Stimulated activated CD8-positive, alpha-beta memory T cell treated with anti-CD3 and anti-CD28 coated beads, Interleukin-15, amount 100 ng/mL, for 24 hours (primary cell): ENCODE data around the gene SRP14.
"Not testable (repeated sequence)": the region's sequence is repeated elsewhere in the genome, so short reads cannot be mapped to it uniquely, and the experiment has no call there.

Experiments used
- DNase-seq: peaks from one replicate; pipeline ENCODE4 v3.0.0-alpha.2; 2020; ENCODE audit warnings: low read depth

SRP14 gene

GRCh38 chr15:40029979-40030893 is 8.7 kb downstream of the SRP14 start:
- DNase-seq = no peak

GRCh38 chr15:40028853-40029252 is 10.1 kb downstream of the SRP14 start:
- DNase-seq = no peak

GRCh38 chr15:40028193-40028592 is 10.8 kb downstream of the SRP14 start:
- DNase-seq = no peak

- DNase-seq = no peak
Measured at GRCh38 chr15:40016224-40016865, 22.6 kb downstream of the SRP14 start.

DNA sequence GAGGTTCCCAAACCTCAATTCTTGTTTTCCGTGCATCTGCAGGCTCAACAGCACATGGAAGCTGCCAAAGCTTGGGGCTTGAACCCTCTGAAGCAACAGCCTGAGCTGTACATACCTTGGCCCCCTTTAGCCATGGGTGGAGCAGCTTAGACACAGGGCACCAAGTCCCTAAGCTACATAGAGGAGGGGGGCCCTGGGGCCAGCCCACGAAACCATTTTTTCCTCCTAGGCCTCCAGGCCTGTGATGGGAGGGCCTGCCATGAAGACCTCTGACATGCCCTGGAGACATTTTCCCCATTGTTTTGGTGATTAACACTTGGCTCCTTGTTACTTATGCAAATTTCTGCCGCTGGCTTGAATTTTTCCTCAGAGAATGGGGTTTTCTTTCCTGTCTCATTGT is 24.6 kb downstream of the SRP14 start:
- no peak for DNase-seq

DNA sequence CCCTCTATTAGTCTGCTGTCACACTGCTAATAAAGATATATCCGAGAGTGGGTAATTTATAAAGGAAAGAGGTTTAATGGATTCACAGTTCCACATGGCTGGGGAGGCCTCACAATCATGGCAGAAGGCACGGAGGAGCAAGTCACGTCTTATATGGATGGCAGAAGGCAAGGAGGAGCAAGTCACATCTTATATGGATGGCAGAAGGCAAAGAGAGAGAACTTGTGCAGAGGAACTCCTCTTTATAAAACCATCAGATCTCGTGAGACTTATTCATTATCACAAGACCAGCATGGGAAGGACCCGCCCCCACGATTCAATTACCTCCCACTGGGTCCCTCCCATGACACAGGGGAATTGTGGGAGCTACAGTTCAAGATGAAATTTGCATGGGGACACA is 25.6 kb downstream of the SRP14 start:
- not testable (repeated sequence) for DNase-seq

- no peak for DNase-seq
Measured at GRCh38 chr15:40011303-40011702, 27.7 kb downstream of the SRP14 start.

DNA sequence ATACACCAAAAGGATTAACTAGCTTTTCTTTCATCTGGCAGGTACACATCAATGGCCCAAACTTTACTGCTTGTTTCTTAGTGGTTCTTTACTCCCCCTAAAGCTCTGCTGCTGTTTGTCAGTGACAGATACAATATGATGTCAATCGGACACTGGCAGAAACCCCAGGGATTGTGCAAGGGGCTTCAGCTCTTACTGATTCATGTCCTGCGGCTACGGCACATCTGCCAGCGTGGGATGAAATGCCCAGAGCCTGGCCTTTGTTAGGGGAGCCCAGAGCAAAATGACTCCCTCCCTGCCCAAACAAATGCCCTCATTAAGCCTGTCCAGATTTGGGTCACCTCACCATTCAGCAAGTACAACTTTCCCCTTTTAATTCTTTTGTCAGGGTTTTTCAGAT is 28.3 kb downstream of the SRP14 start:
- DNase-seq = no peak

DNA sequence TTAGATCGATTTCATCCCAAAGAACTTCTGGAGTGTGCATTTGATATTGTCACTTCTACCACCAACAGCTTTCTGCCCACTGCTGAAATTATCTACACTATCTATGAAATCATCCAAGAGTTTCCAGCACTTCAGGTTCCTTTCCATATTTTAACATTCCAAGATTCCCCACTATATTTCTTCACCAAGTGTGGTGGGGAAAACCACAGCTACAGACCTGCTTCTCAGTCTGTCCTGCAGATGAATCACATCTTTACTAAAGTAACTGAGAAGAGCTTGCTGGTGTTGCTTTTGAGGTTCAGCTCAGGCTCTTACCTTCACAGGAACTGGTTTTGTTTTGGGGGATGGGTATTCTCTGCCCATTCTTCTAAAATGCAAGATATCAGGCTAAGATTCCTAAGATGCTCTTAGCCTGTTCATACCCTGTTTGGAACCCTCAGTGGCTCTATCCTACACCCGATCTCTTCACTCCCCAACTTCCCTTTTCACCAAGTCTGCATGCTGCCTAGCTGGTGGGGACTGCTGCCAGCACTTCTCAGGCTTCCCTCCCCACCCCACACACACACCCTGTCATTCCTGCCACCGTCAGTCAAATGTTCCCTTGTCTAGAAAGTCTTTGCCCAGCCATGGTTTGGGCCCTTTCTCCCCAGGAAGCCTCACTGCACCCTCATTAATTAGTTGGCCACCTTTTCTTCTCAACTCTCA is 30.8 kb downstream of the SRP14 start:
- no peak for DNase-seq

DNA sequence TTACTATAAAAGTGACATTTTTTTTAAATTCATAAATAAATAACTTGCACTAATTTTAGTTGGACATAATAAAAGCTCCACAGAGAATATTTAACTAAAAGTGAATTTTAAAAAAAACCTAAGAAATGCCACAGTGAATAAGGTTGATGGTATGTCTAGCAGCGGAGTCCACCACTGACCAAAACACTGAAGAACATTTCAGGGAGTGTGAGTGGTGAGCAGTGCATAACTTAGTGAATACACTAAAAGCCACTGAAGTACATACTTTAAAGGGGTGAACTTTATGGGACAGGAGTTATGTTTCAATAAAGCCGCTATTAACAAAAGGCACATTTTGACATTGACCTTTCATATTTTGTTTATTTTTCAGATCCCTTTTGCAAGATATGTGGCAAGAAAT is 32.3 kb downstream of the SRP14 start:
- DNase-seq = no peak

- DNase-seq = no peak
Measured at GRCh38 chr15:40006003-40006402, 33.0 kb downstream of the SRP14 start.

DNA sequence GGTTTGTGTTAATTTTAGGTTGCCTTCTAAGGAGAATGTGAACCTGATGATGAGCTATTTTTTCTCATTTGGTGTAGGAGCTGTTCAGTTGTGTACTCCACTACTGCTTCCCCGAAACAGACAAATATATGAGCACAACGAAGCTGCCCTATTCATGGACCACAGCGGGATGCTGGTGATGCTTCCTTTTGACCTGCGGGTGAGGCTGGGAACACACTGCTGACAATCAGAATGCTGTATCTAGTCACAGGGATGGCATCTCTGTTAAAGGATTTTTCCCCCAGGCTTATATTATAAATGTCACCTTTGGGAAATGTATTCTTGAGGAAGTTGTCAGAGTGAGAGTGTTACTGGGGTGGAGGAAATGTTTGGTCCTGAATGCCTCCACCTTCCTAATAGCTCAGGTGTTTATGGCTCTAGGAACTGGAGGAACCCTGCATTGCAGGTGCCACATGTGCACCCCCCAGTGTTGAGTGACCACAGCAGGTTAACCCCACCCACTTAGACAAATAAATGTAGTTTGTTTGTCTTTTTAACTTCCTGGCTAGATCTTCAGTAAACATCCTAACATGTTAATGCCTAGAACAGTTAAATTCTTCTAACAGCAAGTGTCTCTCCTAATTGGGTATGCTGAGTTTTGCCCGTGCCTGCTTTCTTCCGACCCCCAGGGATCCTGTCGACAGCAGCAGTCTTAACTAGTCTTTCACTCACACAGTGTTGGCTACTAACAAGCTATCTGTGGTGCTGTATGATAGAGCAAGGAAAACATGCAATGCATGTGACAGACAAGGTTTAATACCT is 35.7 kb downstream of the SRP14 start:
- DNase-seq = no peak

DNA sequence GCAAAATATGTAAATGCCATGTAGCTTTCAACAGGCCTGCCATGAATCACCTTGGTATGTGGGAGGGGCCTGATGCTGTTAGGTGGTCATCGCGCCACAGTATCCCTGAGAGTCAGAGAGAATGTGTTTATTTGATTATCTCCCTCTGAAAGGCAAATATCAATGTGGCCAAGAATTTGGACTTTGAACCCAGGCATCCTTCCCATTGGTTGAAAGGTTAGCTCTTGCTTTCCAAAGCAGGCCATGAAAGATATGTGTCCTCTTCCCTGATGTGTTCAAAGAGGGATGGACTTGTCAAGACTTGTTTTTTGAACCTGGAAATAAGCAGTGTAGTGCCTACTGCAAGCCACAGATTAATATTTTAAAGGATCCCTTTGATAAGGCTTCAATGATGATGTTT is 36.7 kb downstream of the SRP14 start:
- no peak for DNase-seq

GRCh38 chr15:39999538-40000200 is 39.3 kb downstream of the SRP14 start:
- no peak for DNase-seq

DNA sequence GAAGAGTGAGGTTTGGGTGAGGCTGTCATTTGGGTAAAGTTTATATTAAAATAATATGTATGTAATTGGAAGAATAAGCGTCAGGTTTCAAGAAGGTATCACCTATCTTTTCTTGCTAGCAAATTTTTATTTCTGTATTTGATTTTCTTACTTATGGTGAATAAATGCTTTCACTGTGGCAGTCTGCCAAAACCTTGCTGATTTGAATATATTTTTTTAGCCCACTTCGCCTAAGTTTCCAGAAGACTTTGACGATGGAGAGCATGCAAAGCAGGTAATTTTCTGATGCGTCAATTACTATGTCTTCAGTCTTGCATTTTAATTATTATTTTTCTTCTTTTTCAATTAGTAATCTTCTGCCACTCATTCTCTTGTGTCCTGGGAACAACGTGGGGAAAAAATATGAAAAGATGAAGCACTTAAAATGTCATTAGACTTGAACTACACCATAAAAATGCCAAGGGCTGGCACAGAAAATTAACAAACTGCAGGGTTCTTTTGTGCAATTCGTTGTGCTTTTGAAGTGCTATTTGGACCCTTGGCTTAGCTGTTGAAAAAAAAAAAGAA is 40.4 kb downstream of the SRP14 start:
- no peak for DNase-seq

DNA sequence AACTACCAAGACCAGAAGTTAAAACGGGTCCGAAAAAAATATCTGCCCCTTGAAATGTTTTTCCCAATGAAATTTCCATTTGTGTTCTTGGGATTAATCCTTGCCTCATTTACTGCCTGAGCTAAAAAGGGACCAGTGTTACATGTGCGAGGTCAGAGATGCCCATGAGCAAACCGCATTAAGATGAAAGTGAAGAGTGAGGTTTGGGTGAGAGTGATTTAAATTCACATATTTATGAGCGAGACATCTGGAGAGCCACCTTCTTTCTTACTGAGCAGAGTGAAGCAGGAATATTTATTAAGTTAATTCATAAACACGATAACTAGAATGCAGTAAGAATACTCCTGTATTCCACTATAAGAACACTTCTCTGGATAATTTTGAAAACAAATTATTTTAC is 41.3 kb downstream of the SRP14 start:
- DNase-seq = no peak

DNA sequence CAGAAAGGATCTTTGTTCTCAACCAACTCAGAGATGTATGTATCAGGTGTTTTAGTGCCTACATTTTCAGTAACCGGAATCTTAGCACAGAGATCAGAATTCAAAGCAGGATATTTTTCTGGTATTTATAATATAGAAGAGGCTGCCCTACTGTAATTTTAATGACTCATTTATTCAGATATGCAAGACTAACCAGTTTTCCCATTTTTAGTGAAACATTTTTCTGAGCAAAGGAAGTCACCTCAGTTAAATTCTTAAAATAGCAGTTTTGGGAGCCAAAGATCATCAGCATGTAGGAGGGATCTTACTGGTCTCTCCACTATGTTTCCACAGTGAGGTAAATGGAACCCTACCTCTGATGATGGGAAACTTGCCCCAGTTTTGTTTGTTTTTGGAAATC is 42.0 kb downstream of the SRP14 start:
- no peak for DNase-seq

DNA sequence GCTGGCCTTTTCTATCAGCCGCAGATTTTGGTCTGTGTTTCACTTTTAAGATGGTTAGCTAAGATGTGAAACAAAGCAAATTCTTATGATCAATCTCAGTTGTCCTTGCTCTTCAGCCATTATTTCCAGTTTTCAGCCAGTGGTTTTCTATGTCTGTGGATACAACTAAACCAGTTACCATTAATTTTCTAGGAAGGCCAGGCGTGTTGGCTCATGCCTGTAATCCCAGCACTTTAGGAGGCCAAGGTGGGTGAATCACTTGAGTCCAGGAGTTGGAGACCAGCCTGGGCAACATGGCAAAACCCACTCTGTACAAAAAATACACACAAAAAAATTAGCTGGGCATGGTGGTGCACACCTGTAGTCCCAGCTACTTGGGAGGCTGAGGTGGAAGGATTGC is 42.8 kb downstream of the SRP14 start:
- not testable (repeated sequence) for DNase-seq

DNA sequence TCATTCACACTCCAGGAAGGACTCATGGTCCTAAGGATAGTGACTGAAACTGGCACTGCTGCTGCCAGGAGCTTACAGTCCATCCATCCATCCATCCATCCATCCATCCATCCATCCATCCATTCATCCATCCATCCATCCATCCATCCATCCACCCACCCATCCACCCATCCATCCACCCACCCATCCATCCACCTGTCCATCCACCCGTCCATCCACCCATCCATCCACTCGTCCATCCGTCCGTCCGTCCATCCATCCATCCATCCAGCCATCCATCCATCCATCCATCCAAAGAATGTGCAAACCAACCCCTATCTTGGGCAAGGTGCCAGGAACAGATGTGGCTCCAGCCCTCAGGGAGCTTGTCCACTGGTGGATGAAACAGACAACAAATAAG is 46.0 kb downstream of the SRP14 start:
- not testable (repeated sequence) for DNase-seq

- DNase-seq = no peak
Measured at GRCh38 chr15:39990706-39991105, 48.3 kb downstream of the SRP14 start.

DNA sequence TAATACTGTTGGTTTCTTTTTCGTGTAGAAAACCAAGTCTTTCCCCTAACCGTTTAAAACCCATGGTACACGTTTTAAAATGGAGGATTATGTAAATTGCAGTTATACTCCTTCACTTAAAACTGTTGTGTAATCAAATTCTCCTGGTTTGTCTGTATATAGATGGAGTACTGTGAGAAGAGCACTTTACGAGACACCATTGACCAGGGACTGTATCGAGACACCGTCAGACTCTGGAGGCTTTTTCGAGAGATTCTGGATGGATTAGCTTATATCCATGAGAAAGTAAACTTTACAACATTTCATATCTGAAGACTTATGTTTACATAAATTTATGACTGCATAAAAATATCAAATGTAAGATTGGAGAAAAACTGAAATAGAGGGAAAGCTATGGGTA is 51.2 kb downstream of the SRP14 start:
- no peak for DNase-seq
